Activated effector memory CD4-positive, alpha-beta T cell treated with Interleukin-2 at 50 U/mL for 16 hours (primary cell): ENCODE data around the gene SDK2.

Source experiments
- DNase-seq: peaks from one replicate; pipeline ENCODE4 v3.0.0-alpha.2; 2020

Gene SDK2

GRCh38 chr17:73652886-73653480 lies 8.7 kb upstream of the SDK2 start:
- no peak for DNase-seq

GRCh38 chr17:73650617-73651200 lies 6.5 kb upstream of the SDK2 start:
- no peak for DNase-seq

GRCh38 chr17:73650140-73650539 lies 5.9 kb upstream of the SDK2 start:
- DNase-seq, result no peak

GRCh38 chr17:73648974-73649373 lies 4.7 kb upstream of the SDK2 start:
- DNase-seq, result no peak

GRCh38 chr17:73648543-73648820 lies 4.2 kb upstream of the SDK2 start:
- no peak for DNase-seq

GRCh38 chr17:73647772-73648542 lies 3.7 kb upstream of the SDK2 start:
- no peak for DNase-seq

- no peak for DNase-seq
Observed at GRCh38 chr17:73647301-73647695, 3.1 kb upstream of the SDK2 start.

- DNase-seq, result no peak
Observed at GRCh38 chr17:73646409-73647300, 2.4 kb upstream of the SDK2 start.

- DNase-seq, result no peak
Observed at GRCh38 chr17:73645050-73645871, 1.0 kb upstream of the SDK2 start.

- no peak for DNase-seq
Observed at GRCh38 chr17:73643852-73644144, 447 bp downstream of the SDK2 start.

GRCh38 chr17:73643001-73643851 lies 1.0 kb downstream of the SDK2 start:
- no peak for DNase-seq

- no peak for DNase-seq
Observed at GRCh38 chr17:73642659-73643000, 1.6 kb downstream of the SDK2 start.

- DNase-seq, result no peak
Observed at GRCh38 chr17:73641826-73642600, 2.2 kb downstream of the SDK2 start.

GRCh38 chr17:73640691-73641090 lies 3.6 kb downstream of the SDK2 start:
- DNase-seq, result no peak

- DNase-seq, result no peak
Observed at GRCh38 chr17:73639932-73640331, 4.3 kb downstream of the SDK2 start.

GRCh38 chr17:73639322-73639721 lies 4.9 kb downstream of the SDK2 start:
- DNase-seq, result no peak

- DNase-seq, result no peak
Observed at GRCh38 chr17:73638556-73638955, 5.7 kb downstream of the SDK2 start.

GRCh38 chr17:73637866-73638265 lies 6.4 kb downstream of the SDK2 start:
- DNase-seq, result no peak

GRCh38 chr17:73635101-73635817 lies 9.0 kb downstream of the SDK2 start:
- no peak for DNase-seq

- DNase-seq, result no peak
Observed at GRCh38 chr17:73634629-73635028, 9.6 kb downstream of the SDK2 start.

GRCh38 chr17:73633736-73634135 lies 10.5 kb downstream of the SDK2 start:
- DNase-seq, result no peak
